NCI-H187 (cell line): Measurements from ENCODE around the gene PRR5.
"Not testable (repeated sequence)": the region's sequence is repeated elsewhere in the genome, so short reads cannot be mapped to it uniquely, and the experiment has no call there.

Source experiments
- DNase-seq, 2 experiments: peaks; one replicate each; lab custom pipeline; 2025; lab: John Stamatoyannopoulos, UW

PRR5 gene

DNA sequence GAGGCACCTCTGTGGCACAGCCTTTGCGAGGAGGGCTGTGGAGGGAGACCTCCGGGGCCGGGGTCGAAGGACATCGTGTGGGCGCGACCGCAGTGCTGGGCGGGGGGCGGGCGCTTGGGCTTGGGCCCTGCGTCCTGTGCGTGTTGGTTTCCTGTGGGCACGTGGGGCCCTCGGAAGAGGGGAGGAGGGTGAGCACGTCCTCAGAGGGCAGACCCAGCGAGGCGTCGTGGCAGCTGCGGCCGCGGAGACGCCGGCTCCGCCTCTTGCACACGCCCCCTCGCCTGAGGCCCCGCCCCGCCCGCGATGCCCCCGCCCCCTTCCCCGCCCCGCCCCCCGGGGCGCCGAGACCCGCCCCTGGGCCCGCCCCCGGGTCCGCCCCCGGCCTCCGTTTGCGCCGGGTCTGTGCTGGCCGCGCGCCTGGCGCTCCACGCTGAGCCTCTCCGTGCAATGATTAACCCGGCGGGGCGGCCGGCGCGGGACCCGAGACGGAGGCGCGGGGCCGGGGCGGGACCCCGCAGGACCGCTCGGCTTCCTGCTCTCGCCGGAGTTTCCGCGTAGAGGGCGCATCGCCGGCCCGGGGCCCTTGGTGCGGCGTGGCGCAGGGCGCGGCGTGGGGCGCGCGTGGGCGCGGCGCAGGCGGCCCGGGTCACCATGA, at the start of gene PRR5:
Gene PRR5, plus strand, starts transcription at position 381 of the 655 bp plus-strand sequence. Its CDS starts 271 bp downstream, at position 652.
- DNase-seq, result no peak

GRCh38 chr22:44652866-44653265, 49.1 kb upstream of the PRR5 start:
- DNase-seq, result not testable (repeated sequence)

DNA sequence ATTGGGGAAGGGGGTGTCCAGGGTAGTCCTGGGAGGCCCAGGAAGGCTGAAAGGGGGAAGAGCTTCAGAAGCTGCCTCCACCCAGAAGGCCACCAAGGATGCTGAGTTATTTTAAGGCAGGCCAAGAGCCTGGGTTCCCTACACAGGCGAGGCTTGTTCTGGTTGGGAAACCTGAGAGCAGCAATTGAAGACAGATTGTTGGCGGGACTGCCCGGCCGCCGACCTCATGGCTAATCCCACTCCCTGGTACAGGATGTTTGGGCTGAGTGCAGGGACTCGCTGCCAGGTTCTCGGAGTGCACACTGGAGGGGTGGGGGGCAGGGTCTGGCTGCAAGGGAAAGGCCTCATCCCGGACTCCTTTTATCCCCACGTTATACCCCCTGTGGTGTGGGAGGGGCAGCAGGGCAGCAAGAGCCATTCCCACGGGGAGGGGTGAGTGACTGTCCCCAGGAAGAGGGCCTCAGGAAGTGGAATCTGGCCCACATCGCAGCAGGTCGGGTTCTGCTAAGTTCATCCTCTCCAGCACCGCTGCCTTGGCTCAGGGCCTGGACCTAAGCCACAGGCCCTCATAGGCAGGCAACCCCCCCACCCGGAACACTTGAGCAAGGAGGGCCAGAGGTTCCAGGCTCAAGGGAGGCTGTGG, 43.6 kb upstream of the PRR5 start:
- no peak for DNase-seq

DNA sequence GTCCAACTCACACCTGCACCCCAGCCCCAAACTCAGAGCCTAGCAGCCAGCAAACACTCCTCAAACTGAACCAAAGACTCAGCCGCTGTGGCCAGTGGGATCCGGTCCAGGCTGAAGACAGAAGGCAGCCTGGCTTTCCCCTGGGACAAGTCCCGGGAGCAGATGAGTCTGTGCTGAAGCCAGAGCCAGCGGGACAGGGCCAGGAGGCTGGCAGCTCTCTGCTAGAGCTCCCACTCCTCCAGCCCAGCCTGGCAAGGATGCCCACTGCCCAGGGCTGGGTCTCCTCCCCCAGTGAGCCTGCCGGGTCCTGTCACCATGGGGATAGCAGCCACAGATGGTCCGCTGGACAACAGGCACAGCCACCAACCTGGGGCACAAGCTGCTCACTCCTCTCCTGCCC, 42.9 kb upstream of the PRR5 start:
- no peak for DNase-seq

DNA sequence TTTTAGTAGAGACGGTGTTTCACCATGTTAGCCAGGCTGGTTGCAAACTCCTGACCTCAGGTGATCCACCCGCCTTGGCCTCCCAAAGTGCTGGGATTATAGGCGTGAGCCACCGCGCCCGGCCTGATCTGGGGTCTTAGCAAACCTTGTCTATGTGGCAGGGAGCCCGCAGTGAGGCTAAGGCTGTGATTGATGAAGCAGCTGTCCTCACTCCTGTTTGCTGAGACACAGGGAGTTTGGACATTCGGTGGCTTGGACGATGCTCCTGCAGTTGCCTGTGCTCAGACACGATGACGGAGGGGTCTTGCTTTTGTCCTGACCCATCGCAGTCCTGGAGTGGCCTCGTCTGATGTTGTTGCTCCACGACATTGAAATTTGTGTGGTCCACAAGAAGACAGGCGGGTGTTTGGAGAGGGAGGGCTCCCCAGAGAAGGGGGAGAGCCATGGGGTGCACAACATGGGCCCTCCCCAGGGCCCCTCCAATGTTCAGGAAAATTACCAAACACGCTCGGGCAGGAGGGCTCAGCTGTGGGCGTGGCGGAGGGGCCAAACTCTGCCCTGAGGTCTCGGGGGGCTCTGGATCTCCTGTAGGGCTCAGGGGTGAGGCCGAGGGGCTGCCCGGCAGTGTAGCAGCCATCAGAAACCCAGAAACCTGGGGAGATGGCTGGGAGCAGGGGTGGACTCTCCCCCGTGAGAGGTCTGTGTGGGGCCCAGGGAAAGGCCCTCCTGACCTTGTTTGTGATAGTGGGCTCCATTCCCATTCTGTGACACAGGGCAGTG, 41.8 kb upstream of the PRR5 start:
- DNase-seq, result no peak

DNA sequence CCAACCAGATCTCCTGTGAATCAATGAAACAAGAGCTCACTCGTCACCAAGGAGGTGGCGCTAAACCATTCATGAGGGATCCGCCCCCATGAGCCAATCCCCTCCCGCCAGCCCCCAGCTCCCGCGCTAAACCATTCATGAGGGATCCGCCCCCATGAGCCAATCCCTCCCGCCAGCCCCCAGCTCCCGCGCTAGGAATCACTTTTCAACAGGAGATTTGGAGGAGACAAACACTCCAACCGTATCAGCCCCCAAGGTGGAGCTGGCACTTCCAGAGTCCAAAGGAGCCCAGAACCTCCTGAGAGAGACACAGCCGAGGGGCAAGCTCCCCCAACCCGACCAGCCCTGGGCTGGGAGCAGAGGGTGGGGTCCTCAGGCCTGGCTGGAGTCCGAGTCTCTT, 40.9 kb upstream of the PRR5 start:
- no peak for DNase-seq

DNA sequence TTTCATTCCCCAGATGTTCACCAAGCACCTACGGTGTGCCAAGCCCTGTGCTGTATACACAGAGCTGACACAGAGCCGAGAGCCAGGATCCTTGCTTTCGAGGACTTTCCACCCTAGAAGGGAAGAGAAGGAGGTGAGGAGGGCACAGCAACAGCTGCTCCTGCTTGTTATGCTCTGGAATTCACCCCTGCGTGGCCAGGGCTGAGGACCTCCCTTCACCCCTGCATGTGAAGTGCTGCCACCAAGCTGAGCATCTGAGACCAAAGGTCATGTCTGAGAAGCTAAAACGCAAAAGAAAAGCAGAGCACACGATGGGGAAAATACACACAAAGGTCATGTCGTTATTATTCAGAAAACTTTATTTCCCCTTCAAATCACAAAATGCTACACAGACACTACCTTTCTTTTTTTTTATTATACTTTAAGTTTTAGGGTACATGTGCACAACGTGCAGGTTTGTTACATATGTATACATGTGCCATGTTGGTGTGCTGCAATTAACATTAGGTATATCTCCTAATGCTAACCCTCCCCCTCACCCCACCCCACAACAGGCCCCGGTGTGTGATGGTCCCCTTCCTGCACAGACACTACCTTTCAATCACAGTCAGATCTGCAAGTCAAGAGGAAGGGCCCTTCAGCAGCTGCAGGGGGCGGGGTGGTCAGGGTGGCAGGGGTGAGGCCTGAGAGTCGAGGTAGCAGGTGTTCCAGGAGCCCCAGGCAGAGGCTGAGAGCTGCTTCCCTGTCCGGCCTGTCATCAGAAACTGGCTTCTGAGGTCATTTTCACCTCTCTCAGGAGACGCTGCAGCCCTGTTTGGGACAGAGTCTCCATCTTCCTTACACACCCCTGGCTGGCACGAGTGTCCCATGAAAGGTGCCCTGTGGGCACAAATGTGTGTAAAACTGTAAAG, 40.1 kb upstream of the PRR5 start:
- DNase-seq, result no peak

- DNase-seq, result no peak
Measured at GRCh38 chr22:44663256-44663999, 38.6 kb upstream of the PRR5 start.

GRCh38 chr22:44664149-44664548, 37.9 kb upstream of the PRR5 start:
- no peak for DNase-seq

DNA sequence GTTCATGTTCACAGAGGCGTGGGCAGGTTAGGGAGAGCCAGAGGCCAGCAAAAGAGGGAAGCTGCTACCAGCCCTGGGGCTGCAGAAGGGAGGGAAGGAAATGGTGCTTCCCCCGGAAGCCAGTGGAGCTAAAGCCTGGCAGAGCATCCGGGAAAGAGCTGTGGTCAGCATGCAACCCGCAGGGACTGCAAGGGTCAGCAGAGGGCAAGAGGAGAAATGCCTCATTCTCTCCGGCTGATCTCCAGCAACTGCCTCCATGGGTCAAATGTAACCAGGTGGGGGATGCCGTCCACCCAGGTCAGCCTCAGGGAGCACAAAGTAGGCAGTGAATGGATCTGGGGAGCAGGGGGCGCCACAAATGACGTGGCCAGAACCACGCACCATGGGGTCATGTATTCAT, 36.9 kb upstream of the PRR5 start:
- DNase-seq, result no peak

DNA sequence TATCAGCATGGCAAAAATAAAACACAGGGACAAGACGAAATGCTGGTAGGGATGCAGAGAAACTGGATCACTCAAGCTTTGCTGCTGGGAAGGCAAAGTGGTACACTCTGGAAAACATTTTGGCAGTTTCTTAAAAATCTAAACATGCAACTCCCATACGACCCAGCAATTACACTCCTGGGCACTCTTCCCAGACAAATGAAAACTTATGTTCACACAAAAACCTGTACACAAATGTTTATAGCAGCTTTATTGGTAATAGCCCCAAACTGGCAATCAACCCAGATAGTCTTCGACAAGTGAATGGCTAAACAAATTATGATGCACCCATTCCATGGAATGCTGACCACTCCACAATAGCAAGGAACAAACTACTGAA, 35.8 kb upstream of the PRR5 start:
- no peak for DNase-seq

- no peak for DNase-seq
Measured at GRCh38 chr22:44667276-44667675, 34.7 kb upstream of the PRR5 start.

DNA sequence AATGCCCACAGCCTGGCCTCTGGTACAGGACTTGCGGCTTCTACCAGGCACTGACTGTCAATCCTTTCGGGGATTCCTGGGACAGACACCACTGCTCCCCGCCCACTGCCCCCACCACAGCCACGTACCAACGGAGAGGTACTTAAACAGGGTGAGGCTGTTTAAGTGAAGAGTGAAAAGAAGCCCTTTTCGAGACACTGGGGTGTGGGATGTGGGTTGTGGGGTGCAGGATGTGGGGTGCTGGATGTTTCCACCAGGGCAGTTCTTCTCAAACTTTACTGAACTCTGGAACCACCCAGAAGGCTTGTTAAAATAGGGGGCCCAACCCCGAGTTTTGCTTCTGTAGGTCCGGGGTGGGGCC, 34.2 kb upstream of the PRR5 start:
- DNase-seq, result no peak

DNA sequence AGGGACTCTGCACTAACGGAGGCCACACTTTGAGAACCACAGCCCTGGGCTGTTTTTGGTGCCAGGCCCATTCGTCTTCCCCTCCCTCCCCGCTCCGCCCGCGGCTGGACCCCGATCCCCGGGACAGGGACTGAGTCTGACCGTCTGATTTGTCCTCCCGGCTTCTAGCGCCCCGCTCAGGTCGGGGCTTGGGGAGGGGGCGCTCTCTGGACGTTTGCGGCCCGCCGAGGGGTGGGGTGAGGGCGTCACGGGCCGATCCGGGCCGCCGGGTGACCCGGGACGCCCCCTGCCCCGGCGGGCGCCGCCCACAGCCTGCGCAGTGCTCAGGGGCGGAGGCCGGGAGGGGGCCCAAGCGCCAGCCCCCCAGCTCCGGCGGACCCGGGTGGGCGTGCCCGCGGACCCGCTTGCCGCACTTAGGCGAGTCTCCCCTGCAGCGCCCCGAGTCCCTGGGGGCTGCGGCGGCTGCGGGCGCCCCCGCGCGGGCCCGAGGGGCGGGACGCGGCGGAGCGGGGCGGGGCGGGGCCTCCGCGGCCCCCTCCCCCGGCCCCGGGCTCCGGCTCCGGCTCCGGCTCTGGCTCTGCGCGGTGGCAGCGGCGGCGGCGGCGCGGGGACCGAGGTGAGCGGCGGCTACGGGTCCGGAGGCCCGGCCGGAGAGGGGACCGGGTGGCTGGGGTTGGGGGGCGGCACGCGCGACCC, 33.7 kb upstream of the PRR5 start:
- DNase-seq, result no peak

DNA sequence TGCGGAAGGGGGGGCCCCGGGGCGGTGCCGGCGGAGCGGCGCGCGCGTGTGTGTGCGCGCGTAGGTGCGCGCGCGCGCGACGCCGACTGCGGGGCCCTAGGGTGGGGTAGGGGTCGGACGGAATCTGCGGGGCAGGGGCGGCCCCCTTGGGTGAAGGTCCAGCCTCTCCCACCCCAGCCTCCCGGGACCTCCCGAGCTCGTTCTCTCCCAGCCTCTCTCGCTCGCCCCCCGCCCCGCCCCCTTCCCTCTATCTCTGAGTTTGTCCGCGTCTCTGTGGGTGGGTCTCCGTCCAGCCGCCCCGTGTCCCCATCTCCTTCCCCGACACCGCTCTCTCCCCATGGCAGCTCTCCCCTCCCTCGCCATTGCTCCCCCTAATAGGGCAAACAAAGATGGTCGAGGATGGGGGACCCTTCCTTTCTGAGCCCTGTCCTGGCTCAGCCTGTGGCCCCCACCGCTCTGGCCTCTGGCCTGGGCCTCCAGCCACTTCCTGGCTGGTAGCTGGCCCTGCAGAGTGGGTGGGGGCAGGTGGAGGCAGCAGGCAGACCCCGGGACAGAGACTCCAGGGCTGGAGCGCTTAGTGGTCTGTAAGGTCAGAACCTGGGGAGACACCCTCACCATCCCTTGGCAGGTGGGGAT, 33.0 kb upstream of the PRR5 start:
- DNase-seq, result no peak

- DNase-seq, result no peak
Measured at GRCh38 chr22:44669561-44669976, 32.4 kb upstream of the PRR5 start.

- no peak for DNase-seq
Measured at GRCh38 chr22:44670220-44670988, 31.6 kb upstream of the PRR5 start.

DNA sequence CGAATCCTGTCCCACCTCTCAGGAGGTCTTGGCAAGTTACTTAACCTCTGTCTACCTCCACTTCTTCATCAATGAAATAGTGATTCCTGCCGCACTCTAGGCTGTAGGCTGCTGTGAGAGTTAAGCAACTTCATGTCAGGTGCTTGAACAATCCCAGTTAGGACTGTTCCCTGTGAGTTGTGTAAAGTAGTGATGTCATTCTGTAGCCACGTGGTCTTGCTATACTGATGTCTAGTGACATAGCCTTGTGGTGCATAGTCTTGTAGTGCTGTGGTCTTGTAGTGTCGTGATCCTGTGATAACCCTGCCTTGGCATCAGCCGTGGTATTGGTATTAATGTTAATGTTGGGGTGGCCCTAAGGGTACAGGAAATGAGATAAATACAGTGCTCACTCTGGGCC, 30.3 kb upstream of the PRR5 start:
- no peak for DNase-seq

DNA sequence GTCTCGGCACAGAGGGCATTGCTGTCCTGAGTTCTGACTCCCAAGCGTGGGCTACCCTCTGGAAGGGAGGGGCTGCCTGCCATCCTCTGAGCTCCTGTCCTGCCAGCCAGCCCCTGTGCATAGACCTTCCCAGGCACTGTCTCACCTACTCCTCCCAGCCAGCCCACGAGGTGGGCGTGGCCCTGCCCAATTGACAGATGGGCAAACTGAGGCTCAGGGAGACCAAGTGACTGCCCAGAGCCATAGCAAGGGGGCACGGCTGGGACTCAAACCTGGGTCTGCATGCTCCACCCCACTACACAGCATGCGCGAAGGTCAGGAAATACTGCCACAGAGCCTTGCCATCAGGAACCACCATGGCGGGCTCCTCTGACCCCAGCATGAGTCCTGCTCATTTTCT, 29.4 kb upstream of the PRR5 start:
- no peak for DNase-seq

DNA sequence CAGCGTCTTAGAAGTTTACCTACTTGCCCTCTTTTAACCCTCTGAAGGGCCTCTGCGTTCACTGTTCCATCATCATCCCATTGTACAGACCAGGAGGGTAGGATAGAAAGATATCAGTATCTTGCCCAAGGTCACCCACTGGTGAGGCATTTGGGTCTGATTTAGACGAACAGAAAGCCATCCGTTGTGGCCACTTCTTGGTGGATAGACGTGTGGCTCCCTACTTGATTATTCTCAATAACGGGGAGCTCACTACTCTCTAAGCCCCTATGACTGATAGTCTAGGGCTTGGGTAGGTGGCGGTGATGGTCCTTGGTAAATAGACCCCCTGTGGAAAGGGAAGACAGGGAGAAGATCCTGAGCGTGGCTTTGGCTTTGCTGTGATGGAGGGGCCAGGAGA, 28.6 kb upstream of the PRR5 start:
- DNase-seq, result no peak
